ENCODE results near the gene VAPA.

GRCh38 chr18:9918016-9918680, 4.3 kb downstream of the VAPA start:
- no peak for TF ChIP-seq STAT6 (CRISPR knock-in tag; conservative IDR thresholded peaks at IDR 0.05; ENCODE audit: low read depth)
- TF ChIP-seq ATF3 (CRISPR knock-in tag; conservative IDR thresholded peaks at IDR 0.05): no peak
- no peak for TF ChIP-seq CTCF (IDR thresholded peaks at IDR 0.05)
- TF ChIP-seq ATF2 (CRISPR knock-in tag; IDR thresholded peaks at IDR 0.05; ENCODE audit: borderline replicate concordance, low read depth): no peak
- TF ChIP-seq USF2 (CRISPR knock-in tag; IDR thresholded peaks at IDR 0.05): no peak
- no peak for TF ChIP-seq AR (CRISPR knock-in tag; IDR thresholded peaks at IDR 0.05)
- no peak for TF ChIP-seq ZNF317 (CRISPR knock-in tag; IDR thresholded peaks at IDR 0.05; ENCODE audit: borderline replicate concordance, low read depth)
- TF ChIP-seq SMAD4 (CRISPR knock-in tag; IDR thresholded peaks at IDR 0.05): no peak
- TF ChIP-seq MAX (CRISPR knock-in tag; IDR thresholded peaks at IDR 0.05): no peak
- no peak for TF ChIP-seq FOXJ3 (CRISPR knock-in tag; IDR thresholded peaks at IDR 0.05; ENCODE audit: borderline replicate concordance)
